HG03280 (cell line): ENCODE measurements around the gene TCF3.
"Not testable (repeated sequence)": the region's sequence is repeated elsewhere in the genome, so short reads cannot be mapped to it uniquely, and the experiment has no call there.

ENCODE experiments used
- ATAC-seq: cut with Tn5 transposase; IDR thresholded peaks from one replicate; pipeline ENCODE4 v1.9.1; 2021; ENCODE audit warnings: mild to moderate bottlenecking, moderate library complexity; ENCODE audit not compliant: unreplicated experiment

The TCF3 gene

DNA sequence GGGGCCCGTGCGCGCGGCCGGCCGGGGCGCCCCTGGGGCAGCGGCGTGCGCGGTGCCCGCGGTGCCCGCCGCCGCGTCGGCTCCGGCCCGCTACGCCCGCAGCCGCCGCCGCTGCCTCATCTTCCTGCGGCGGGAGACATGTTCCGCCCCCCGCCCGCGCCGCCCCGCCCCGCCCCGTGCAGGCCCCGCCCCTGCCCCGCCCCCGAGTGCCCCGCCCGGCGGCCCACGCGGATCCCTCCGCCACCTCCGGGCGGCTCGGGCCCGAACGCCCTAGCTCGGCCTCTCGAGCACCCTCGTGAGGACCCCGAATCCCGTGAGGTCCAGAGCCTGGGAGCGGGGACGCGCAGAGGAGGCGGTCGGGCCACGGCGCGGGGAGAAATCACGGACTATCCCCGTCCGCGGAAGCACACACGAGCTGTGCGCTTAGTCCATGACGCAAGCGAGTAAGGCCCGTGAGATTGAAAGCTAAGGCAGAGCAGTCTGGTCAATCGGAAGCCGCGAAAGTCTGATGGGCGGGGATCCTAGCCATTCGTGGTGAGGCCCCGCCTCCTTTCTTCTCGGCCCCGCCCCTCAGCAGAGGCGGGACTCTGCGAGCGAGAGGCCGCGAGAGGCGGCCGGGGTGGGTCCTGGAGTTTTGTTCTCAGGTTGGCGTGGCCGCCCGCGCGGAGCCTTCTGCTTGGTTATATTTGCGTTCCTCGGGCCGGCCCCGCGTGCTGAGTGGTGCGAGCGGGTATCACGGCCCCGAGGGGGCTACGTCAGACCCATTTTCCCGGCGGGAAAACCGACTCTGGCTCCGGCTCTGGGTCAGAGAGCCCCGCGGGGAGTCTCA lies at the start of gene TCF3:
TSS of gene TCF3 (minus strand) at position 145 of the 829 bp plus-strand sequence. CDS start 2,367 bp downstream, outside the sequence.
- peak; percentile 76 for ATAC-seq

DNA sequence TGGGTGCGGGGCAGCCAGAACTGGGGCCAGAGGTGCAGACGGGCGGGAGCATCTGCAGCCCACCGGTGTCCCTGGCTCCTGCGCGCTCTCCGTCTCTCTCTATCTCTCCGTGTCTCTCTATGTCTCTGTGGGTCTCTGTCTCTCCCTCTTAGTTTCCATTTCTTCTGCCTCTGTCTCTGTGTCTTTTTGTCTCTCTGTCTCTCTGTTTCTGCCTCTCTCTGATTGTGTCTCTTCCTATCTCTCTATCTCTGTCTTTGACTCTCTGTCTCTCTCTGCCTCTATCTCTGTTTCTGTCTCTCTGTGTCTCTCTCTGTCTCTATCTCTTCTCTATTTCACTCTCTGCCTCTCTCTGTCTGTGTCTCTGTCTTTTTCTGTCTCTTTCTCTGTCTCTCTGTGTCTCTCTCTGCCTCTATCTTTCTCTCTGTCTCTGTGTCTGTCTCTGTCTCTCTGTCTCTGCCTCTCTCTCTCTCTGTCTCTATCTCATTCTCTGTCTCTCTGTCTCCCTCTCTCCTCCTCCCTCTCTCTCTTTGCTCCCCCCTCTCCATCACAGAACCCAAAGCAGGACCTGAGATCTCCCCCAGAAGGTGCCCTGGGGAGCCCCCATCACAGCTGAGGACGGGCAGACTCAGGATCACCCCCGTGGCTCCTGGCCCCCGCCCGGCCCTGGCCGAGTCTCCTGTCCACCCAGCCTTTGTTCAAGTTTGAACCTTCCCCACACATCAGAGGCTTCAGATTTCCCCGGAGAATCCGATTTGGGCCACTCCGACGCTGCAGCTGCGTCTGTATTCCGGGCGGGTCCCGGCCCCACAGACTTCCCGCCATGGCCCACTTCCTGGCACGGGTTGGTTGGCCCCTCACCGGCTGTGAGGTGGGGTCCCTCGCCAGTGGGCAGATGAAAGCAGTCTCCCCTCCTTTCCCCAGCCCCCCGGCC lies 48.6 kb upstream of the TCF3 start:
- no peak for ATAC-seq

DNA sequence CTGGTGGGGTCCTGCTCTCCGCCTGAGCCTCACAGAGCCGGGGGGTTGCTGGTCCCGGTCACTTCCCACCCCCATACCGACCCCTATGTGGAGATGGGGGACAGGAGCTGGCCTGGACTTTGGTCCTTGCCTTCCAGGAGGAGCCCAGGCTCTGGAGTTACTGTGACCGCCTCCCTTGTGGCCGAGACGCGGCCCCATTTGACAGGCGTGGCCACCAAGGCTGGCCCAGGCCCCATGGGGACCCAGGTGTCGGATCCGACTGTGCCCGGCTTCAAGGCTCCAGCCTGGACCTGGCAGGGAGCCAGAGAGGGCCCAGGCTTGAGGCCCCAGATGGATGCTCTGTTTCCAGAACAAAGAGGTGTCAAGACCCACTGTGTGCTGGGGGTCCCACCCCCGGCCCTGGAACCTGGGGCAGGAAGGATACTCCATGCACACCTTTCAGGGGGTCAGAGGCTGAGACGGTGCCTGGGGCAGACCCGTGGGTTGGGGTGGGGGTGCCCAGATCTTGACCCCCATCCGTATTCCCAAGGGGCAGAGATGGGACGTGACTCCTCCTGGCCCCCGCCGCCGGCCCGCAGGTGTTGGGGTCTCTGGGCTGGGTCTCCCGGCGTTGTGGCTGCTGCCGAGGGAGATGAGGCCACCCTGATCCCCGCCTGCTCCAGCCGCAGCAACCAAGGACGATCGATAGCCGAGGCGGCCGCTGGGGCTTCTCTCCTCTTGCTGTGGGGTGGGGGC lies 47.8 kb upstream of the TCF3 start:
- ATAC-seq = no peak

DNA sequence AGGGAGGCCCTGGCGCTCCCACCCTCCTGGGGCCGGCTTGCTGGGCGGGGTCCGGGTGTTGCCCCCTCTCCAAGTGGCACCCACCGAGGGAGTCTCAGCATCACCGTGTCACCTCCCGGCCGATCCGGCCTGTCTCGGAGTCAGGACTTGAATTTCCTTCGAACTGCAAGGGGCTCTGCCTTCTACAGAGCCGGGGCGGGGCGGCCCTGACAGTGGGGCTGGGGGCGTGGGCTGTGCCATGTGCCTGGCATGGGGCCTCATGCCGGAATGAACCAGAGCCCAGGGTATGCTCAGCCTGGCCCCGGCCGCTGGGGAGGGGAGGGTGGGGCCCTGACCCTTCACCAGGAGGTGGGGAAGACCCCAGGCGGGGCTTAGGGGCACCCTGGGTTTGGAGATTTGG lies 47.0 kb upstream of the TCF3 start:
- ATAC-seq = no peak

DNA sequence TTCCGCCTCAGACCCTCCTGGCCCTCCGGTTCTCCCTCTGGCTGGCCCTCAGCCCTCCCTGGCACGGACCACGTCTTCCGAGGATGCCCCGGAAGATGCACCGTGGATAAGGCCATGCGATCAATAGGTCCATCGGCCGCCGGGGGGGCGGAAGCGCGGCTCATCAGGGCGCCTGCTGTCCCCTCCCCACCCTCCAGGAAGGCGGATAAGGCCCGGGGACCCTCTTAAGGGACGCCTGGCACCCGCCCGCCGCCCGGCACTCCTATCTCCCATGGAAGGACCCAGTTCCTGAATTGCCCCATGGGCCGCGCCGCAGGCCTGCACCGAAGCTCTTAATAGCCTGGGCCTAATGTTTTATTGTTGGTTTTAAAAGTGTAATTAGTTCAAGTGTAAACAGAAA lies 46.2 kb upstream of the TCF3 start:
- ATAC-seq = no peak

DNA sequence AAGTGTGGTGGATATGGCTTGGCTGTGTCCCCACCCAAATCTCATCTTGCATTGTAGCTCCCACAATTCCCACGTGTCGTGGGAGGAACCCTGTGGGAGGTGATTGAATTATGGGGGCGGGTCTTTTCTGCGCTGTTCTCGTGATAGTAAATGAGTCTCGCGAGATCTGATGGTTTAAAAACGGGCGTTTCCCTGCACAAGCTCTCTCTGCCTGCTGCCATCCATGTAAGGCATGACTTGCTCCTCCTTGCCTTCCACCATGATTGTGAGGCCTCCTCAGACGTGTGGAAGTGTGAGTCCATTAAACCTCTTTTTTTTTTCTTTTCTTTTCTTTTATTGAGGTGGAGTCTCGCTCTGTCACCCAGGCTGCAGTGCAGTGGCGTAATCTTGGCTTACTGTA lies 43.1 kb upstream of the TCF3 start:
- ATAC-seq = not testable (repeated sequence)

DNA sequence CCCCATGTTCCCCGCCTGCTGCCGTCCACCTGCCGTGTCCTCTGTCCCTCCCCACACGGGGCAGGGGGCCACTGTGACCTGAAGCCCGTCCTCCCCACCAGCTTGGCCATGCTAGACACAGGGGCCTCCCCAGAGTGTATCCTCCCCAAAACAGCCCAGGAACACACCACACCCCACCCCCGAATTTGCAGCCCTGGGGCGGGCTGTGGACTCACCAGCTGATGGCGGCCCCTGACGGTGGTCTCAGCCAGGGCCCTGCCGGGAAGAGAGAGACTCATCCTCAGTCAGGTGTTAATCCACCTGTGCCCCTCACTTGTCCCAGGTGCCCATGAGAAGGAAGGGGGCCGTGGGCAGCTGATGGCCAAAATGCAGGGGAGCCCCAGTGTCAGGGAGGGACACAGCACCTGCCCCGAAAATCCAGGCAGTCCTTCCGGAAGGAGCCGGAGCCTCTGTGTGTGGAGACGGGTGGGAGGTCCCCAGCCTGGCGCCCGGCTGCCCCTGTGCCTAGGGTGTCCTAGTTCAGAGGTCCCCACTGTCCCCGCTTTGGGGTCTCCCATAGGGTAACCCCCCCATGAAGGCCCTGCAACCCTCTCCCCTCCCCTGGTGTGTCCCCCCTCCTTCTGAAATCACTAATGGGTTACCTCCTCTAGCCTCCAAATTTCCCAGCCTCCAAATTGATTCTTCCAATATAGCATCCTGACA lies 39.3 kb upstream of the TCF3 start:
- no peak for ATAC-seq

DNA sequence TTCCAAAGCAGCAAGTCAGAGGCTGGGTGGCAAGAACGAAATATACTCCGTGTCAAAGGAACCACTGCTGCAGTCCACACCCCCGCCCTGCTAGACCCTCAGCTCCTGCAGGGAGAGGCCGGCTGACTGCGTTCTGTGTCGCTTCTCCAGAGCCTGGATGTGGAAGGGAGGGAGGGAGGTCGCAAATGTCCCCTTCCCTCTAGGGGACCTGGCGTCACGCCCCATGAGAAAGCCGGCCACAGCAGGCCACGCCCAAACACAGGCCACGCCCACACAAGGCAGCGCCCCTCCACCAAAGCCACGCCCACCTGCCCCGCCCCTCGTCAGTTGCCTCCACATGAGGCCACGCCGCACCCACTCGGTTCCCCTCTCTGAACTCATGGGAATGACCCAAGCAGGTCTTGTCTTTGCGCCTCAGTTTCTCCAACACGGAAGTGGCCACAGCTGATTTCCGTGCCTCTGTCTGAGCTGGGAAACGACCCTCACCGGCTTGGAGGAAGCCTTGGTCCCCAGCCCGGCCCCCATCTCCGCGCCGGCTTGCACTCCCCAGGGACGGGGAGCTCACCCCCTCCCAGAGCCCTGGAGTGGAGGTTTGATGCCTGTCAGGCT lies 38.4 kb upstream of the TCF3 start:
- ATAC-seq = no peak

DNA sequence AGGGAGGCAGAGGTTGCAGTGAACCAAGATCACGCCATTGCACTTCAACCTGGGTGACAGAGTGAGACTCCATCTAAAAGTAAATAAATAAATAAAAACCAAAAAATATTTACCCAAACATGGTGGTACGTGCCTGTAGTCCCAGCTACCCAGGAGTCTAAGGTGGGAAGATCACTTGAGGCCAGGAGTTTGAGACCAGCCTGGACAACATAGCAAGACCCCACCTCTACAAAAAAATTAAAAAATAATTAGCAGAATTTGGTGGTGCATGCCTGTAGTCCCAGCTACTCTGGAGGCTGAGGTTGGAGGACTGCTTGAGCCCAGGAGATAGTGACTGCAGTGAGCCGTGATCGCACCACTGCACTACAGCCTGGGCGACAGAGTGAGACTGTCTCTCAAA lies 33.4 kb upstream of the TCF3 start:
- not testable (repeated sequence) for ATAC-seq

DNA sequence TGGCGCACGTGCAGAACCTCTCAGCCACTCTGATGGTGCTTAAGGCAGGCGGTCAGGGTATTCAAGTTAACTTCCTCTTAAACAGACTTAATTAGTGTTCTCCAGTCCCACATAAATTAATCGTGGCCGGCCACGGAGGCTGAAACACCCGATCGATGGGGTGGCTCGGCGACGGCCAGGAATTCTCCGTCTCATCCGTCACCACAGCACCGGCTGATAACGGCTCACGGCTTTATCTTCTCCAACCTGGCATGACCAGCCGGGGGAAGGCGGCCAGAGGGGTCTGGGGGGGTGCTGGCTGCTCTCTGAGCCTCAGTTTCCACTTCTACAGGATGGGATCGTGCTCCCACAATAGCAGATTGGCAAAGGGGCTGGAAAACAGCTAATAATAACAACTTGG lies 32.6 kb upstream of the TCF3 start:
- no peak for ATAC-seq

DNA sequence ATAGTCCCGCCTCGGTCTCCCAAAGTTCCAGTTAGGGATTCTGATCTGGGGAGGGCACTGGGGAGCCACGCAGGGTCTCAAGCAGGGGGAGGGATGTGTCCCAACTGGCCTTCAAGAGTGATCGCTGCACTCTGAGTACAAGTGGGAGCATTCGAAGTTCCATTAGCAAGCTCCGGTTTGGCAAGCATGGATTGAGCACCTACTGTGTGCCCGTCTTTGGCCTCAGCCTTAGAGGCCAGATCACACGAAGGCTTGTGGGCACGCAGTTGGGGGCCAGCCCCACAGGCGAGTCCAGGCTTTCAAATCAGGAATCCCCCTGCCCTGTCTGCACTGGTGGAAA lies 32.1 kb upstream of the TCF3 start:
- ATAC-seq = no peak

DNA sequence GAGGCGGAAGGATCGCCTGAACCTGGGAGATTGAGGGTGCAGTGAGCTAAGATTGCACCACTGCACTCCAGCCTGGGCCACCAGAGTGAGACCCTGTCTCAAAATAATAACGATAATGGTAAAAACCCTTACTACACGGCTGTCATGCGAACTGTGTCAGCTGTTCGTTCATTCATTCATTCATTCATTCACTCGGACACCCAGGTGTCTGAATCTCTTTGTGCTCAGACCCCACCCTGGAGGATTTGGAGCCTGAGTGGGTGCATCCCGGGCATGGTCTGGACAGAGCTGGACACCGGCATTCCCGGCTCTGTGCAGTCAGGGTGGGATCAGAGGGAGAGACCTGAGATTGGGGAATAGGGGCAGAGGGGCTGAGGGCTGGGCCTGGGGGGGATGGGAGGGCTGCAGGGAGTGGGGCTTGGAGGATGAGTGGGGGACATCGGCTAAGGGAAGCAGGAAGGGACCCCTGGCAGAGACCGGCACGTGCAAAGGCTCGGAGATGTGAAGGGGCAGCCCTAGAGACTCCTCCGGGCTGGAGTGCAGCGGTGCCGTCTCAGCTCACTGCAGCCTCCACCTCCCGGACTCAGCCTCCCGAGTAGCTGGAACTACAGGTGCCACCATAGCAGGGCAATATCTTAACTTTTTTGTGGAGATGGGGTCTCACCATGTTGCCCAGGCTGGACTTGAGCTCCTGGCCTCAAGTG lies 31.6 kb upstream of the TCF3 start:
- no peak for ATAC-seq

DNA sequence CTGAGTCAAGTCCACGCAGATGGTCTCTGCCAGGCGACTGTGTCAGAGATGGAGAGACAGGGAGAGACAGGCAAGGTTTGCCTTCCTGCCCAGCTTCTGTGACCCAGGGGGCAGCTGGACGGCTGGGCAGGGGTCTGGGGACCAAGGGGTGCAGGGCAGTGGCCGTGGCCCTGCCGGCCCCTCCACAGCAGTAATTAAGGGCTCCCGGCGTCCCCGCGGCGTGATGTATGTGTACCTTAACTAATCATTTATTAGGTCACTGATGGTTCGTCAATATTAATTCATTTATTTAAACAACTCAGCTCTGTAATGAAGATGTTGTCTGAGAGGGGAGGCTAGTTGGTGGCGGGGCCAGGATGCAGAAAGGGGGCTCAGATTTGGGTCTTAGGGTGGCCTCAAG lies 28.6 kb upstream of the TCF3 start:
- no peak for ATAC-seq

DNA sequence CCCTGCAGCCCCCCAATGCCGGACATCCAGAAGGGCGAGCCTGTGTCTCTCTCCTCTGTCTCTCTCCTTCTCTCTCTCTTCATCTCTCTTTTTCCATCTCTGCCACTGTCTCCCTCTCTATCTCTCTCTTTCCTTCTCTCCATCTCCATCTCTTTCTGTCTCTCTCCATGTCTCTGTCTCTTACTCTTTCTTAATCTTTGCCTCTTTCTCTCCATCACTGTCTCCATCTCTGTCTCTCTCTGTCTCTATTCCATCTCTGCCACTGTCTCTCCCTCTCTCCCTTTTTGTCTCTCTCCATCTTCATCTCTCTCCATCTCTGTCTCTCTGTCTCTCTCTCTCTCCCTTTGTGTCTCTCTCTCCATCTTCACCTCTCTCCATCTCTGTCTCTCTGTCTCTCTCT lies 25.7 kb upstream of the TCF3 start:
- ATAC-seq = no peak

DNA sequence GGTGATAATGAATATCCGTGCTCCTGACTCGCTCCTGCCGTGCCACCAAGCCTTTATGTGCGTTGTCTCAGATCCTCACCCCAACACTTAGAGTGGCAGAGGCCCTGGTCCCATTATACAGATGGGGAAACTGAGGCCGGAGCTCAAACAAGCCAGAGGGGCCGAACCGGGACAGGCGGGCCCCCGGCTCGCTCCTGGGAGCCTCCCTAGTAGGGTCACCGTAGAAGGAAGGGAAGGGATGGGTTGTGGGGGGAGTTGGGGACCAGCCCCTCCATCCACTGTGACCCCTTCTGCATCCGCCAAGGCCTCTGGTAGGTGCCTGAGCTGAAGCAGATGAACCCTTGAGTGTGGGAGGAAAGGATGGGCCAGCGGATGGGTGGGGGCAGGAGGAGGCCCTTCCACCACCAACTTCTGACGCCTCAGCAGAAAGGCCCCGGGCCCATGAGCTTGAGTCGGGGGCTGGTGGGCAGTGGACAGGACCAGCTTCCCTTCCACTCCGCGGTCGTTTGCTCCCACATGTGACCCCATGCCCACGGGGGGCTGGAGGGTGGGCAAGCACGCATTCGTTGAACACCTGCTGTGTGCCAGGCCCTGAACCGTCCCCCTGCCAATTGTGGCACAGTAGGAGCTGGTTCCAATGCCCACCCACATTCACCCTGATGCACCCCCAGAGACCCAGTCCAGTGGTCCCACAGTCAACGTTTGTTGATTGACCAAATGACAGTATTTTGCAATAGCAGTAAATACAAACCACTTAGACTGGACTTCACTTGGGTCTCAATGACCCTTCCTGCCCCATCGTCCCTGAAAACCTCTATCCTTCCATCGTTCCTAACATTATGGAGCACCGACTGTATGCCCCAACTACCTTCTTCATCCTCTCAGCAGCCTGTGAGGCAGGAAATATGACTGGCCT lies 24.2 kb upstream of the TCF3 start:
- no peak for ATAC-seq

DNA sequence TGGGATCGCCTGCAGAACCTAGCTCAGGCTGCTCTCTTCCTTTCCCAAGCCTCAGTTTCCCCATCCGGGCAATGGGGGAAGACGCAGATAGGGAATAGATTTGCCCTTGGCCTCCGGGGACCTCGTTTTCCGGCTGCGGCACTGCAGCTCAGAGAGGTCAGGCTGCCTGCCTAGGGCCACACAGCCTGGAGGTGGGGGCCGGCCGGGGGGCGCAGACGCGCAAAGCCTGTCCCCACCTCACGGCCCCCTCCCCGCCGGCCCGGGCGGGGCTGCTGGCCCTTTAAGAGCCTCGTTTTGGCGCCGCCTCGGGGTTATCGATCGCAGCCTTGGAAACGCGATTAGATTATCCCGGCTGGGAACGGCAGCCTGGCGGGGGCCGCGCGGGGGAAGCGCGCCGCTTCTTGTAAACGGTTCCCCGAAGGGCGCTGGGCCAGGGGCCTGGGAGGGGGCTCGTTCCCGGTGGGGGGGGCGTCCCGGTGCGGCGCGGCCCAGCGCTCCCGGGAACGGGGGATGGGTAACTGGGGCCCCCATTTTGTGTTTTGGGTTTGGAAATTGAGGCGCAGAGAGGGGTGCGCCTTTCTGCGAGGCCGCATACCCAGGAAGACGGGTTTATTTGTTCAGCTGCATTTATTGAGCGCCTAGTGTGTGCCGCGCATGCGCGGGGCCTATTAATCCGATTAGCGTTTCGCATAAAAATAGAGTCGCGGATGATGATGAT lies 23.4 kb upstream of the TCF3 start:
- ATAC-seq = no peak

DNA sequence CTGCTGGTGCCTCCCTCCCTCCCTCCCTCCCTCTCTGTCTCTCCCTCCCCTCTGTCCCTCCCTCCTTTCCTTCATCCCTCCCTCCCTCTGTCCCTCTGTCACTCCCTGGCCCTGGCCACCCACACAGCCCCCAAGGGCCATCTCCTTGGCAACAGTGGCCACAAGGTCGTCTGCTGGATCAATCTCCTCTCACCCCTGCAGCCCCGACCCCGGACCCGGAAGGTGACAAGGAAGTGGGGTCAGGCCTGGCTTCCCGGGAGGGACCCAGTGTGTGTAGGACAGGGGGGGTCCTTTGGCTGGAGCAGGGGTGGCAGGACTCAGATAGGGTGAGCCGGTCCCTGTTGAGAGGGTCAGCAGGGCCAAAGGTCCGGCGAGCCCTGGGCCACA lies 21.9 kb upstream of the TCF3 start:
- no peak for ATAC-seq

DNA sequence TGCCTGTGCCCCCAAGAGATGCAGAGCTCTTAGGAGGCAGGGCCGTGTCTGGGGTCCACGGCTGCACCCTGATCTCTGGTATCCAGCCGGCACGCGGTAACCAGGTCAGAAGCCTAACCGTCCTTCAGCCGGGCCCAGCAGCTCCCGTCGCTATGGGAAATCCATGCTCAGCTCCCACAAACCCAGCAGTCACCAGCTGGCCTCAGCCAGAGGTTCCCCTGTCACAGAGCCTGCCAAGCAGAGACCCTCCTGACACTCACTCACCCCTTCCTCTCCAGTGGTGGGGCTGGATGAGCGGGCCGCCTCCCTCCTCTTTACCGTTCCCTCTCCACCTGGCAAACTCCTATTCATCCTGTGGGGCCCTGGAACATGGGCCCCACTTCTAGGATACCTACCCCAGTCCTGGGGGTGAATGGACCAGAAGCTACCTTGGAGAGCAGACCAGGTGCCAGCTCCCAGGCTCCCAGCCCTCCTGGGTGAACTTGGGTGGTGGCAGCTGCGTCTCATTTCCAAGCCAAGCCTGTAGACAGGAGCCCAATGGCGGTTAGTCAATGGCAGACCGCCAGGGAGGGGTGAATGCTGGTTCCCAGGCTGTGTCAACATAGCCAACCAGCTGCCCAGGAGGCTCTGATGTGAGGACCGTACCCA lies 21.4 kb upstream of the TCF3 start:
- ATAC-seq = no peak
